ENCODE data around the gene SPOCK1.

The SPOCK1 gene

DNA sequence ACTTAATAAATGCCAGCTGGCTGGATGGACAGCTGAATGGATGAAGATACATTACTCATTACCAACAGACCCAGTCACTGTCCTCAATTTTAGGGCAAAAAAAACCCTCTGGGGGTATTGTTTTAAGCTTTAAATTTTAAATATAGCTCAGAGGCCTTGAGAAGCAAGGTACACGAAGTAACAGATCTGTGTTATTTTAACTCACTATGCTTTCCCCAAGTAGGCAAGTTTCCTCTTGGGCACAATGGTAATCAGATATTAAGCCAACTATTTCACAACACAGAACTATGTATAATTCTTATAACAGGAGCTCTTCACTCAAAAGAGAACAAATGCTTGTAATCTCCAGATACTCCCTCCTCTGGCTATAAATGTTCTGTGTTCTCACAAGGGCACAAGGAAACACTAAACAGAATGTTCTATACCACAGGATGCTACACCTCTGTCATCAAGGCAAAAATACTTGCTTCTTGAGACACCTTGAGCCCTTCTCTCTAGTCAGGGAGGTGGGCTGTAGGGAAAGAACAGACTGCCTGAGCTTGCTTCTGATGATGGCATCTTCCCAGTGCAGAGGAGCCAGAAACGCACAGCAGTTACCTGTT, 443.8 kb downstream of the SPOCK1 start:
- peak in 1 of 42 donors; percentile 36 for DNase-seq
- intact Hi-C loops (cut with DNase I), result no loop called here

DNA sequence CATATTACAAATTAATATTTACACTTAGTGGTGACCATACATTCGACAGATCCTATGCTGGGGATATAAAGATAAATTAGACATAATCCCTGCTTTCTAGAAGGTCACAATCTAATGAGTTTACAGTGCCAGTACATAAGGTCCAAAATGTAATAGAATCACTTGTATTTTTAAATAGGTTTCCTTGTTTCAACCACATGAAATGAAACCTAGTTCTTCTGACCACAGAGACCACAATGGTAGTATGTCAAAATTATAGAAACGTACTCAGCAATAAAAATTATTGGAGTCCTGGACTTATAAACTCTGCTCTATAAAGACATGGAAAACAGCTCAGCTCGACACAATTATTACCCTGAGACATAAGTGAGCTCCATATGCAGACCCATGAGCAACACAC, 444.3 kb downstream of the SPOCK1 start:
- no peak for DNase-seq
- intact Hi-C loops (cut with DNase I), result no loop called here

DNA sequence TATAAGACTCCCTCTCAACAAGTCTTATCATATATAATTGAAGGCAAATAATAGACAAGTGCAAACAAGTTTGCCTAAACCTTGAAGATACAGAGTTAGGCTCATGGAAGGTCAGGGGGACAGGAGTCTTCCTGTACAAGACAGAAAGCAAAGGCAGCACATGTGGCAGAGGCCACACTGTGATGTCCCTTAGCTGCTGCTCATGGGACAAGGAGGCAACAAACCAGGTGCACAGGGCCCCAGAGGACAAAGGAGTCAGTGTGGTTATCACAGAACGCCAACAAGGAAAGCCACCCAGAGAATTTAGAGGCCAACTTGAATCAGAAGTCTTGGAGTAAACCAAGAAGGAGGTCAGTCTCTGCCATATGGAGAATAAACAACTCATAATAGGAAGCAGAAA, 444.8 kb downstream of the SPOCK1 start:
- no peak for DNase-seq
- intact Hi-C loops (cut with DNase I), result no loop called here

DNA sequence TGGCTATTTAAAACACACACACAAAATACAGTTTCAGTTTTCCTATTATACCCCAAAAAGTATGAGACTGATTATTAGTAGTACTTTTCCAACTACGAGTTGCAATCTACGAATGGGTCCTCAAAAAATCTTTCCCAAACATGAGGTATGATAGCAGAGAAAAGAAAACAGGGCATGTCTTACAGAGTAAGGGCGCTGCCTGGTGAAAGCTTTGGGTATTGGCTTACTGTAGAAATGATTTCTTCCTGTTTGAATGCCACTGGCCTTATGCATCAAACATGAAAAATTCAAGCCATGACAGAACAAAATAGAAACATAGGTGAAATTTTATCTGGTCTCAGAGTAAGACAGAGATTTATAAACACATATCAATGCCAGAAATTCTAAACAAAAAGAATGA, 448.0 kb downstream of the SPOCK1 start:
- intact Hi-C loops (cut with DNase I), result no loop called here
- DNase-seq, result no peak

DNA sequence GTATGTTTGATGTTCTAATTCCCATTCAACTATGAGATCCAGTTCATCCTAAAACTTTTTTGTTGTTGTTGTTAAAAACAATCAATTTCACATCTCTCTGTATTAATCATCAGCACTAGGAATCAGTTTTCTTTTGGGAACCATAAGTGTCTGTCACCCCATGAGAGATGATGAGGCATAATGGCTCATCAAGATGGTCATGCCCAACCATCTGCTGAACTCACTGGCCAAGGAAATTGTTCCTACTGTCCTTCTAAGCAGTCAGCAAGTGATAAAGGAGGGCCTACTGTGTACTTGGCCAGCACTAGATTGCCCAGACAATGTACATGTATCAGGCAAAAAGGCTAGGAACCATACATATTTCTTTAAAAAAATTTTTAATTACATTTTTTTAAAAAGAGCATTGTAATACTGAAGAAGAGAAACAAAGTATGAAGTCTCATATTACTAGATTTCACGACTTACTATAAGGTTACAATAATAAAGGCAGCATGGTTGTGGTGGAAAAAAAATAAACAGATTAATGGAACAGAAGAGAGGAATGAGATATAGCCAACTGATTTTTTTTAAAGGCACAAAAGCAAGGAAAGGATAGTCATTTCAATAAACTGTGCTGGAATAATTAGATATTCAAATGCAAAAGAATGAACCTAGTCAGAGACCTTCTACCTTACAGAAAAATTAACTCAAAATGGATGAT, 458.3 kb downstream of the SPOCK1 start:
- intact Hi-C loops (cut with DNase I), result no loop called here
- DNase-seq, result no peak

DNA sequence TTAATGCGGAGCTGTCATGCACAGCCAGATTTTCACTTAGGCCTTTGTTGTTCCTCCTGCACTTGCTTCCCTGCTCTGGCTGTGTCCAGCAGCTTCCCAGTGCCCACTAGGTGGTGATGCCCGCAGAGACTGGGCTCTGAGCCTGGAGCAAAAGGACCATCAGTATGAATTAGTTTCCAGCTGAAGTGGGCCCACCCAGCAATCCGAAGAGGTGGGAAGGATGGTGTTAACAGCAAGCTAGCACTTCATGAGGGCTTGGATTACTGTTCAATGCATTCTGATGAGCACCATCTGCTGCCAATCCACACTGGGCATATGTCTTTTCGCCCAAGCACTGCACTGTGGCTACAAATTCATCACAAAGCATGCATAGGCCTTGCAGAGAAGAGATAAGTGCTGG, 459.1 kb downstream of the SPOCK1 start:
- intact Hi-C loops (cut with DNase I), result no loop called here
- DNase-seq, result peak in 2 of 42 donors; percentile 22 to 62

DNA sequence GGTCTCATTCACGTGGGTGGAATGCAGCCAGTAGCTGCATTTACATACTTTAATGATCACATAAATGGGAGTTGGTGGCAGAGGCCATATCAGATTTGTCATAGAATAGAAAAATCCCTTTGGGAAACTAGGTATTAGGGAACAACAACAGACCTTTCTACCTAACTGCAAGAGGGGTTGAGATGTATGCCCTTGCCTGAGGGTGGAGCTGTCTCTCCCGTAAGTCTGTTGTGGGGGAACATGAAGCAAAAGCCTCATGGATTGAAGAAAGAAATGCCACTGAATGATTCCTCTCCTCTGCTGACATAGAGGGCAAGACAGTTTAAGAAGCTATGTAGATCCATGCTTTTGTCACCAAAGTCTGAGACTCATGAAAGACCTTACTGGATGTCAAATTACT, 461.3 kb downstream of the SPOCK1 start:
- intact Hi-C loops (cut with DNase I), result no loop called here
- DNase-seq, result no peak

DNA sequence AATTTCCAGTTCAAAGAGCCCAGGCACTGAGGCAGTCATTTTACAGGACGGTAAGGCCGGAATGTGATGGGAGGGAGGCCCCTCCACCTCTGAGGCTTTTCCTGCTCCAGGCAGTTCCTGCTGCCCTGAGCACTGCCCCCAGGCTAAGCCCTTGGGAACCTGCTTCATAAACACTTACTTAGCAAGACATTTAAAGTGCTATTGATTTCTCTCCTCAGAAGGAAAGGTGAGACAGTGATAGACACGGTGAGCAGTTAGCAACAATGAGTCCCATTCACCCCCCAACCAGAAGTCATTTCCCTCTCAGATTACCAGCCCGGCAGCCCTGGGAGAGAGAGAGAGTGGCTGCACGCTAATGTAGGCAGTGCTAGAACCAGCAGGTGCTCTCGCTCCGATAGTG, 462.5 kb downstream of the SPOCK1 start:
- intact Hi-C loops (cut with DNase I), result no loop called here
- DNase-seq, result no peak

DNA sequence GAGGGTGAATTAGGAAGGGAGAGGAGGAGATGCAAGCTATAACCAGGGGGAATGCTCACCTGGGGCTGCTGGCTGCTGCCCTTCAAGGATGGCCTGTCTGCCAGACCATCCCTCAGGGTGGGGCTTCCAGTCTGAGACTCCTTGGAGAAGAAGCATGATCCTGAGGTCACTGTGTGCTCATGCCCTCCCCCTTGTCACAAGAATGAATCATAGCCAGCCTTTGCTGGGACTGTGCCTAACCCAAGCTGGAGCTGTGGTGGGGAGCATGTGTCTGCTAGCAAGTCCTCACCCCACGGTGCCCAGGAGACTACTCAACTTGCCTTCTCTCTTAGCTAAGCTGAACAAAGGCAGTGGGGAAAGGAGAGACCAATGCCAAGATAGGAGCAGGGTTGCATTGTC, 463.6 kb downstream of the SPOCK1 start:
- no peak for DNase-seq
- intact Hi-C loops (cut with DNase I), result no loop called here

DNA sequence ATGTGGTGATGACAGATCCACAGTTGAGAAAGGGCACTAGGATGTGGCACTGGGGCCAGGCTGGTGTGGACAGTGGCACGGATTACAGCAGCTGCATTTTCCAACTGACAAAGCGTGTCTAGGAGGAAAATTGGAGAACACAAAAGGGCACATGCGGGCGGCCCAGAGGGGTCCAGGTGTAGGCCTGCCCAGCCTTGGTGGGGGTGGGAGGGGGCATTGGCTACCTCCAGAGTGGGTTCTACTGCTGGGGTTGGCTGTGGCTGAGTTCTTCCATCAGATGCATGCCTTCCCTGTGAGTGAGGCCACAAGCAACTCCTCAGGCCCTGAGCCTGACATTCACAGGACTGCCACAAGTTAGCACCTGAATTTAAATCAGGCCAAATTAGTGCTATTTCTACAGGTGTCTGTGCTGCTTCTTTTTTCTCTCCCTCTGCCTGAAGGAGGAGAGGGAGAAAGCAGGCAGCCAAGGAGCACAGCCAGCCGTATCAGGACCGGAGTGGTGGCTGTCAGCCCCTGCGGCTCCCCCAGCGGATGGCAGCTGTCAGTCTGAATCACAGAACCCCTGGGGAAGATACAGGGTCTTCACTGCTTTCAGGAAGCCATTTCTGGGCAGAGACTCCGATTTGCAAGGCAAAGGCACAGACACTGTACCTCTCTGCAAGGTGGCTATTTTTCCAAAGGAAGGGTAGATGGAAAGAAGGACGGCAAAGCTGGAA, 464.2 kb downstream of the SPOCK1 start:
- intact Hi-C loops (cut with DNase I), result no loop called here
- DNase-seq, result no peak

DNA sequence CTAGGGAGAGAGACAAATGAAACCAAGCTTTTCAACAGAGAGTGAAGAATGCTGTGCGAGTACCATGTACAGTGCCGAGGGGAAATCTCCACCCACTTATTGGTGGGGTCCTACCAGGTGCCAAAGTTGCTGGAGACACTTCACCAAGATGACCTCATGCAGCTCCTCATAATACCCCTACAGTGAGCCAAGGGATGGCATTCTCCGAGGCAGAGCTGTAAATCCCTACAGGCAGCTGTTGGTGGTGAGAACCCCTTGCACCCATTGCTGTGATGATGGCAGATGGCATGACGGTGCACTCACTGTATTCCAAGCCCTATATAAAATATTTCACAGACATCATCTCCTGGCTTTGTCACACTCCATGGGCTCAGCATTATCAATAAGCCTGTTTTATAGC, 464.9 kb downstream of the SPOCK1 start:
- intact Hi-C loops (cut with DNase I), result no loop called here
- no peak for DNase-seq

DNA sequence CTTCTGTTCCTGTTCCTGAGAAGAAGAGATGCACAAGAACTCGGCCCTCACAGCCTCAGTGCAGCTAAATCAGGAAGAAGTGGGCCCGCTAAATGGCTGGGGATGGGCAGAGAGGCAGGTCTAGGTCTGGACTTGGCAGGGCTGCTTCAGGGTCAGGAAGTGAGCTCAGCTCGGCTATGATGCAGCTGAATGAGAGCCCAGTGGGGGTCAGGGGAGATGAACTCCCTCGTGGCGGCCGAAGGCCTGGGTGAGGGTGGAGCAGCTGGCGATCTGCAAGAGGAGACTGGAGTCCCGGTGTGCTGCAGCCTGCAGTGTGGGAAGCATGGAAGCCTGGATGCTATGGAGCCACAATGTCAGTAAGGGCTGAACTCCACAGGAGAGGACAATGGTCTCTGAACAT, 466.2 kb downstream of the SPOCK1 start:
- DNase-seq, result no peak
- intact Hi-C loops (cut with DNase I), result no loop called here

DNA sequence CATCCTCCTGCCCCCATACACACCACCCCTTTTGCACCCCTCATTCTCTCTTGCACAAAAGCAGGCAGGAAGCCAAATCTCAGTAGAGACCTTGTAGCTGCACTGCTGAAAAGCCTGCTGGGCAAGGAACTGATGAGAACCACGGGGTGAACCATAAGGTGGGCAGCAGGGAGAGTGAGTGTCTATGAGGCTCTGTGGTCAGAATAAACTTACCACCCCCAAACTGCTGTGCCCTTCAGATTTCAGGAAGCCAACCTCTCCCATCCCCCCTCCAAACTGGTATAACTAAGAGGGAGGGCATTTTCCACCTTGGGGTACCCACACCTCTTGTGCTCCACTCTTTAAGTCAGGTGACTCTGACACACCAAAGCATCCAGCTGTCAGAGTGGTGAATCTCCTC, 471.4 kb downstream of the SPOCK1 start:
- intact Hi-C loops (cut with DNase I), result no loop called here

DNA sequence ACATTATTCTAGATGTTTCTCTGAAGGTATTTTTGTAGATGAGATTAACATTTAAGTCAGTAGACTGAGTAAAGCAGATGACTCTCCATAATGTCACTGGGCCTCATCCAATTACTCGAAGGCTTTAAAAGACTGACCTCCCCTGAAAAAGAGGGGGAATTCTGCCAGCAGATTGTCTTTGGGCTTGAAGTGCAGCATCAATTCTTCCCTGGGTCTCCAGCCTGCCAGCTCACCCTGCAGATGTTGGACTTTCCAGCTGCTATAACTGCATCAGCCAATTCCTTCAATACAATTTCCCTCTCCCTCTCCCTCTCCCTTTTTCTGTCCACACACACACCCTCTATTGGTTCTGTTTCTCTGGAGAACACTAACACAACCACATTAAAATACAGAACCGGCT, 472.8 kb downstream of the SPOCK1 start:
- intact Hi-C loops (cut with DNase I), result no loop called here
- DNase-seq, result no peak

More for the DNA sequence above, 471.4 kb downstream of the SPOCK1 start:
- DNase-seq, result no peak

DNA sequence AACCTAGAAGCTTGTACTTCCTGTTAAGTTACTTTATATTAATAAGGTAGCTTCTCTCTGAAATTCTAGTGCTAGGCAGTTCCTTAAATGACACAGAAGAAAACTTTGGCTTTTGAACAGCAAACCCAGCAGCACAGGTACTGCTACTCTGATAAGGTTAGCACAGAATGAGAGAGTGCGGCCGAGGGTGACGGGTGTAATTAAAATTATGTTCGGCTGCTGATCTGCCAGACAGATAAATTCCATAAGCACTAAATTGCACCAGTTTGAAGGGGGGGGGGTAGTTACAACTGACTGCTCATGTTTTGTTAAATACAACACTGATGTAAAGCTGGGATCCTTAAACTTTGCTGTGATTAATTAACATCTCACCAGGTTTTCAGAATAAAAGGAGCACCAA, 475.1 kb downstream of the SPOCK1 start:
- intact Hi-C loops (cut with DNase I), result no loop called here
- no peak for DNase-seq

DNA sequence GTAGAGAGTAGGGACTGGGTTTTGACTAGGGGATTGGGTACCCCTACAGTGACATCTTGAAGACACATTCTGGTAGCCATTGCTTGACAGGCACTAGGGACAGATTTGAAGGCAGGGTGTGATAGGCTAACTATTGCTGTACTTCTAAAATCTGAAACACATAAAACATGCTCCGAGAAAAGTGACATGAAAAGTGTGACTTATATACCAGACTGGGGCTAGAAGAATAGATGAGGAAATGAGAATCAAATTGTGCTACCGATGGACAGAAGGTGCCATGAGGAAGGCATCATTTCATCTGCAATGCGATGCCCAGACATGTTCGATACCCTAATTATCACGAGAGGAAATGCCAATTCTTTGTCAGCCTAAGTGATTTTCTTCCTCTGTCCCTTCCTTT, 475.8 kb downstream of the SPOCK1 start:
- intact Hi-C loops (cut with DNase I), result no loop called here
- no peak for DNase-seq

DNA sequence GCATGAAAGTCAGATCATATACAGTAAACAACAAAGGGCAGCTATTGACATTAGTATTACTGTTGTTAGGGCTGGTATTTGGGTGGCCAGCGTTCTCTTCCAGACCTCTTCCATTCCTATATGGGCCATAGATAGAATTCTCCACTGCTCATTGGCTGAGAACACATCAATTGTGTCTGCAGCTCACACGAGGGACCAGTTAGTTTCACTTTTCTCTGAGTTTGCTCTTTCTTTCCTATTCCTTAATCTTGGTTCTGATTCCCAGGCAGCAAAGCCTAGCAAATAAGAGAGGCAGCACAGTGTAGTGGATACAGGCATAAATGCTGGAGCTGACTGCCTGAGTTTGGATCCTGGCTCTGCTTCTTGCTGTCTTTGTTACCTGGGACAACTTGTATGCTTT, 476.4 kb downstream of the SPOCK1 start:
- intact Hi-C loops (cut with DNase I), result no loop called here
- no peak for DNase-seq

DNA sequence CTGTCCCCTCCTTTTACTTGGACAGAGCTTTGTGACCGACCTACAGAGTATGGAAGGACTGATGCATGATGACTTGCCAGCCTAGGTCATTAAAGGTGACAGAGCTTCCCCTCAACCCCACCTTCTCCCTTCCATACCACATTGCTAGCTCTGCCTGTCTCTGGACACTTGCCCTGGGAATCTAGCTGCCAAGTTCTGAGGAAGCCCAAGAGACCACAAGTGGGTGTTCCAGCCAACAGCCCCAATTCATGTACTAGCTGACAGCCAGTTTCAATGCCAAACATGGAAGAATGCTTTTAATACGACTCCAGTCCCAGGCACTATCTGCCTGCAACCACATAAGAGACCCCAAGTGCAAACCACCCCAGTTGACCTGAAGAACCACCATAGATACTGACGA, 477.1 kb downstream of the SPOCK1 start:
- intact Hi-C loops (cut with DNase I), result no loop called here
- DNase-seq, result peak in 11 of 42 donors; percentile 12 to 57 (median 26)

DNA sequence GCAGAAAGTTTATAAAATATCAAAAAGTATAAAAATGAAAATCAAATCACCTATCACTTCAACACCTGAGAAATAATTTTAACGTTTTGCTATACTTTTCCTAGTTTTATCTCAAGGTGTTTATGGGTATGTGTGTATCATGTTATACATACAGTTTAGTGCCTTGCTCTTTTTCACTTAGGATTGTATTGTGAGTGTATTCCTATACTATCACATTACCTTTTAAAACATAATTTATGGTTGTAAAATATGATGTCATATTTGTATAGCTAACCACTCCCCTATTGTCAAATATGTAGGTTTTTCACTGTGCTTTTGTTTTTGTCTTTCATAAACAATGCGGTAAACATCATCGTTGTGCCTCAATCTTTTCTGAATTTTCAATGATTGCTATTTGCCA, 479.9 kb downstream of the SPOCK1 start:
- intact Hi-C loops (cut with DNase I), result no loop called here
- no peak for DNase-seq

DNA sequence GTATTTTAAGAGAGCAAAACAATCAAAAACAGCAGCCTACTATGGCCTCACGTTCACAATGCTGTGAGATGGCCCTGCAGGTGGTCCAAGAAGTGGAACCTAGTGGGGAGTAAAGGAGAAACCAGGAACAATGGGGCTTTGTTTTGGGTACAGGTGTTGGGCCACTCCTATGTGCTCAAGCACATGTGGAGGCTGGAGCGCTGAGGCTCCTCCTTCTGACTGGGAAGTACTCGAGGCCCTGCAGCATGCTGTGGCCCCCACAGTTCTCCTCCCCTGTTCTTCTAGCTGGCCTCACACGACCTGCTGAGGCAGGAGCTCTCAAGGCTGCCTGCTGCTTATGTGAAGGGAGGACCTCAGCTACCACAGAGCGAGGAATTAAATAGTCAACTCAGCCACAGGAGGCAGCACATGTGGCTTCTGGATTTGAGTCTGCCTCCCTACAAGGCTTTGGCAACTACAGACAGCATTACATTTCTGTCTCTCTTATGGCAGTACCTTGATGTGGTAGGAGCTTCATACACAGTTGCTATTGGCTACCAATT, 482.3 kb downstream of the SPOCK1 start:
- intact Hi-C loops (cut with DNase I), result no loop called here
- DNase-seq, result no peak

Measured in head of caudate nucleus (tissue), 42 donors.